ENCODE results near the gene LSS. TPM values are rescaled to one million over a fixed set of nuclear protein-coding genes. Genes with fewer than 3 reads are reported as not detected.
A peak's percentile ranks its signal among the peaks of the same experiment; 100 is the strongest.
"Not testable (repeated sequence)": the region's sequence is repeated elsewhere in the genome, so short reads cannot be mapped to it uniquely, and the experiment has no call there.

Gene LSS
- total RNA-seq, 2 donors from 2014 or later, result 78.1 to 109 TPM

DNA sequence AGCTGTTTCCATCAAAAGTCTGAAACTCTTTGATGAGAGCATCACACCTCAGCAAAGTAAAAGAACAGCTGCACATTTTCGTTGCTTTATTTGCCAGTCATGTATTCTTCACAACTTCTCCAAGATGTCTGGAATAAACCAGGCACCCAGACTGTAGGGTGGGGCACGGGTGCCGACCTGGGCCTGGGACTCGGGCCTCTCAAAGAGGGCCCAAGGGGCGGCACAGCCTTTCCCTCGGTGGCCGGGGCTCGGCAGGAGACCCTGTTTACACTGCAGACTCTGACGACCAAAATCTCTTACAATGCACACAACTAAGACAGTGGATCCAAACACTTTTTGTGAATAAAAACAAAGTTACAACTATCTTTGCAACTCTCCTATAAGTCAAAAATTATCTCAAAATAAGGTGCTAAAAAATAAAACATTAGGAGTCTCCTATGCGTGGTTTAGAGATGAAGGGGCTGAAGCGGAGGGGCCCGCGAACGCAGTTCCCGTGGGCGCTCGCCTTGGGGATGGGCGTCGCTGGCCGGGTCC is 696 bp downstream of the LSS start:
- Histone ChIP-seq H3K4me3 (peak overlapping the region; percentile 98), H3K9me3 (no peaks in the 10 kb centered on the region), H3K27ac (peak overlapping the region; percentile 77 to 91), H3K36me3 (no peaks in the 10 kb centered on the region), H3K4me1 (ENCODE audit: control insufficient read depth in 1 of 2, low read depth in 2 of 2) (peaks cover 30 to 31% of the 10 kb centered on the region in 2 donors), H3K27me3 (replicated peaks; ENCODE audit: insufficient read depth) (no peaks in the 10 kb centered on the region)
- TF ChIP-seq CTCF (IDR thresholded peaks at IDR 0.05), result no peak
- no peak for DNase-seq (ENCODE audit: low spot score)
- no peak for ATAC-seq (ENCODE audit: insufficient number of reproducible peaks, low FRiP score, low read depth)

DNA sequence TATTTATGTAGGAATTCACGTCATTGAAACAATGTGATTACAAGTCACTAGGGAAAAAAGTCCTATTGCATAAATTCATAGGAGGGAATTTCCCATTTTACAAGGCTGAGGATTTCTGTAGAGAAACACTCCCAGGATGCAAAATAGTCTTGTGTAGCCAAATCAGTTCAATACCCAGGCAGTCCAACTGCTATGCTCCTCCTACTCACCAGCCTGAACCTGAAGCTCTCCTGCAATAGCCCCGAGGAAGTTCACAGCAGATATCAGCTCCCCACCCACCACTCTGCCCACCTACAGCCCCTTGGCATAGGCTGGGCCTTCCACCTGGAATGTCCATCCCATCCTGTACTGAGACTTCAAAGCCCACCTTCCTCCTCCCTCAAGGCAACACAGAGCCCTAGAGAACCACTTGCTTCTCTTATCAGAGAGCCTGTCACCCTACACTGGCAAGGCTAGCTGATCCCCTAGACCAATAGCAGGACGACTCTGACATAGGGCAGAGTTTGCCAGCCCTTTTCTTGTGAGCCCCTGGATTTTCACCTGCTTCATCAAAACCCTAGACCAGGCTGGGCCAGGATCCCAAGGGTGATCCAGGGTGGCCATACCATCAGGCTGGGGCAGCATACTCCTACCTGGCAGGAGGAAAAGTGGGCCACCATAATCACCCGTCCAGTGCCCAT is 1.5 kb downstream of the LSS start:
- Histone ChIP-seq H3K4me1 (ENCODE audit: control insufficient read depth in 1 of 2, low read depth in 2 of 2) (peaks cover 30 to 31% of the 10 kb centered on the region in 2 donors), H3K27me3 (replicated peaks; ENCODE audit: insufficient read depth) (no peaks in the 10 kb centered on the region), H3K27ac (peak overlapping the region; percentile 30 to 91), H3K9me3 (no peaks in the 10 kb centered on the region), H3K36me3 (no peaks in the 10 kb centered on the region), H3K4me3 (peak overlapping the region; percentile 98)
- ATAC-seq (ENCODE audit: insufficient number of reproducible peaks, low FRiP score, low read depth) (no peak), DNase-seq (ENCODE audit: low spot score) (no peak)
- TF ChIP-seq CTCF (IDR thresholded peaks at IDR 0.05), result no peak

DNA sequence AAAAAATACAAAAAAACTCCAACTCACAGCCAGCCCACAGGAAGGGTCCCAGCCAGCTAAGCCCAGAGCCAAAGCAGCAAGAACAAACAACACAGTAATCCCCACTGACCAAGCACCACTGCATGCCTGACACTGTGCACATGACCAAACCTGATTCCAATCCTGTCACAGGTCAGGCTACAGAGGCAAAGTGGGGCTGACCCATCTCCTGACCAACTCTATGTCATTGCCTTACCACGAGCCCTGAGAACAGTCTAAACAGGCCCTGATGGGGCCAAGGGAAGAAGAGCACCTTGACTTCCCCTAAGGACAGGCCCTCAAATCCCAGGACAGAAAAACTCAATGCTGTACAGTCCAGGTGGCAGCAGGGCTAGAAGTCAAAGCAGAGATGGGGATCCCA is 2.4 kb downstream of the LSS start:
- Histone ChIP-seq H3K4me3 (peak overlapping the region; percentile 98), H3K4me1 (ENCODE audit: control insufficient read depth in 1 of 2, low read depth in 2 of 2) (peaks cover 30 to 31% of the 10 kb centered on the region in 2 donors), H3K27me3 (replicated peaks; ENCODE audit: insufficient read depth) (no peaks in the 10 kb centered on the region), H3K27ac (peak overlapping the region; percentile 16 to 91), H3K36me3 (no peaks in the 10 kb centered on the region), H3K9me3 (no peaks in the 10 kb centered on the region)
- DNase-seq (ENCODE audit: low spot score), result no peak
- no peak for TF ChIP-seq CTCF (IDR thresholded peaks at IDR 0.05)
- no peak for ATAC-seq (ENCODE audit: insufficient number of reproducible peaks, low FRiP score, low read depth)

DNA sequence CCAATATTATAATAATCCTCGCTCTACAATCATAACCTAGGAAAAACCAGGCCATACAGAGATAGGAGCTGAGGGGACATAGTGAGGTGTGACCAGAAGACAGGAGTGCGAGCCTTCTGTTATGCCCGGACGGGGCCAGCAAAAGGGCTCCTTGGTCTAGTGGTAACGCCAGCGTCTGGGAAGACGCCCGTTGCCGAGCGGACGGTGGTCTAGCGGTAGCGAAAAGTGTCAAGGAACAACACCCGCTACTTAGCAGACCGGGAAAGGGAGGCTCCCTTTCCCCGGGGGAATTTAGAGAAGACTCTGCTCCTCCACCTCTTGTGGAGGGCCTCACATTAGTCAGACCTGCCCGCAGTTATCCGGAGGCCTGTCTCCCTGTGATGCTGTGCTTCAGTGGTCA is 4.9 kb downstream of the LSS start:
- not testable (repeated sequence) for DNase-seq (ENCODE audit: low spot score); H3K27me3 ChIP-seq (replicated peaks; ENCODE audit: insufficient read depth); H3K4me3 ChIP-seq; H3K9me3 ChIP-seq; ATAC-seq (ENCODE audit: insufficient number of reproducible peaks, low FRiP score, low read depth); H3K27ac ChIP-seq
- Histone ChIP-seq H3K4me1 (ENCODE audit: control insufficient read depth in 1 of 2, low read depth in 2 of 2) (peaks cover 25 to 30% of the 10 kb centered on the region in 2 donors), H3K36me3 (peaks cover 19% of the 10 kb centered on the region)

DNA sequence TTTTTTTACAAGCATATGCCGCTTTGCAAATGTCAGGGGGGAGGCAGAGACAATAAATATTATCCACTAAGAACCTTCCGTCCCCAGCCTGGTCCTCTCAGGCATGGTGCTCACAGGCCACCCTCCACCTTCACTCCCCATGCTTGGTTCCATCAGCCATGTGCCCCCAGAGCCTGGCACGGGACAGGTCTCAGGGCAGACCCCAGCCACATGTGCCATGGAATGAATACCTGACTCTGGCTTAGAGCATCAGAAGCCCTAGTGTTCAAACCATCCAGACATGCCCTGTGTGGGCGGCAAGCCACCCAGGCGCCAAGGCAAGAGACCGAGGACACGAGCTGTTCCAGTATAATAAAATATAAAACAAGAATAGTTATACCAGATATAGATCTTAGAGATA is 5.4 kb downstream of the LSS start:
- Histone ChIP-seq H3K9me3 (no peaks in the 10 kb centered on the region), H3K4me1 (ENCODE audit: control insufficient read depth in 1 of 2, low read depth in 2 of 2) (peaks cover 25 to 30% of the 10 kb centered on the region in 2 donors), H3K36me3 (peaks cover 19% of the 10 kb centered on the region), H3K27ac (no peak overlapping the region), H3K4me3 (no peak overlapping the region), H3K27me3 (replicated peaks; ENCODE audit: insufficient read depth) (no peaks in the 10 kb centered on the region)
- DNase-seq (ENCODE audit: low spot score) (no peak), ATAC-seq (ENCODE audit: insufficient number of reproducible peaks, low FRiP score, low read depth) (no peak)
- no peak for TF ChIP-seq CTCF (IDR thresholded peaks at IDR 0.05)

Measured in thoracic aorta (tissue), 2 donors.